HCT116 (cell line): Measurements from ENCODE around the gene PIGW. TPM values are rescaled to one million over a fixed set of nuclear protein-coding genes. Genes with fewer than 3 reads are reported as not detected.

Experiments
- ATAC-seq: fragments of 200-7000 bp; cut with Tn5 transposase; 2 replicates; pipeline ENCODE4 v1.9.1; 2020; ENCODE audit warnings: mild to moderate bottlenecking, moderate library complexity
- BruUV-seq: library from RNA; stranded (reverse); fragments of 400-500 nt; replicated peaks from 2 replicates; lab custom pipeline; 2021; lab: Mats Ljungman, UMichigan
- CTCF ChIA-PET: fragments of 300-600 bp; sonication (Branson Sonifier 250); formaldehyde crosslinking; loops from one replicate; lab custom pipeline; 2021; ENCODE audit warnings: antibody characterized with exemption; lab: Charles Lee
- POLR2A ChIA-PET: fragments of 300-600, 350-600 bp; sonication (Branson Sonifier 250); formaldehyde crosslinking; loops from one replicate; lab custom pipeline; 2021; ENCODE audit warnings: antibody characterized with exemption; lab: Charles Lee
- RAD21 ChIA-PET, 2 experiments: fragments of 300-600 bp; sonication (Branson Sonifier 250); formaldehyde crosslinking; loops; one replicate each; lab custom pipeline; 2023; ENCODE audit warnings: low total read pairs in 2 of 2; ENCODE audit not compliant: uncharacterized antibody in 2 of 2, unreplicated experiment in 2 of 2, low non-redundant PET in 1 of 2; lab: Charles Lee
- DNase-seq: peaks from one replicate; pipeline ENCODE4 v3.0.0-alpha.2; 2010; ENCODE audit warnings: low read depth, low spot score
- H2AFZ ChIP-seq: fragments of 200-600 bp; shearing (Covaris generic), sonication (generic); 2 replicates; pipeline ENCODE4 v1.6.1; 2017; ENCODE audit warnings: low read depth, mixed run types, mixed read lengths, antibody characterized with exemption, low read length; ENCODE audit not compliant: poor library complexity, severe bottlenecking
- H3K27ac ChIP-seq: 2 replicates; pipeline ENCODE4 v1.5.1; 2012; ENCODE audit warnings: low read depth, low read length
- H3K27me3 ChIP-seq: fragments of 200-600 bp; sonication (generic); 2 replicates; pipeline ENCODE4 v1.6.1; 2016; ENCODE audit warnings: mixed run types, low read length, mixed read lengths; ENCODE audit not compliant: insufficient read depth
- H3K36me3 ChIP-seq, 2 experiments: fragments of 200-500 bp in 1 of 2; fragments of 200-600 bp in 1 of 2; sonication (Bioruptor generic) in 1 of 2; sonication (generic) in 1 of 2; 2 replicates each; pipeline versions ENCODE4 v1.5.1 to v1.6.1; 2014 to 2016; ENCODE audit warnings: low read length in 2 of 2, inconsistent platforms in 1 of 2, mixed read lengths in 1 of 2, mixed run types in 1 of 2; ENCODE audit not compliant: insufficient read depth in 2 of 2, control insufficient read depth in 1 of 2
- H3K4me1 ChIP-seq, 2 experiments: fragments of 200-600 bp in 1 of 2; sonication (generic) in 1 of 2; 2 replicates each; pipeline versions ENCODE4 v1.5.1 to v1.6.1; 2012 to 2017; ENCODE audit warnings: low read length in 2 of 2, inconsistent platforms in 1 of 2, mild to moderate bottlenecking in 1 of 2, mixed read lengths in 1 of 2, mixed run types in 1 of 2, moderate library complexity in 1 of 2; ENCODE audit not compliant: insufficient read depth in 2 of 2, control insufficient read depth in 1 of 2
- H3K4me2 ChIP-seq: fragments of 200-600 bp; sonication (generic); 2 replicates; pipeline ENCODE4 v1.6.1; 2017; ENCODE audit warnings: mixed run types, low read length, mixed read lengths
- H3K4me3 ChIP-seq, 2 experiments: fragments of 200-600 bp in 1 of 2; sonication (generic) in 1 of 2; replicated peaks in 1 of 2; 2 replicates each; pipeline ENCODE4 v1.5.1; 2011 to 2016; ENCODE audit warnings: low read length in 2 of 2, control low read depth in 1 of 2, low read depth in 1 of 2, mild to moderate bottlenecking in 1 of 2, mixed read lengths in 1 of 2, mixed run types in 1 of 2
- H3K79me2 ChIP-seq: fragments of 200-600 bp; sonication (generic); 2 replicates; pipeline ENCODE4 v1.6.1; 2017; ENCODE audit warnings: mild to moderate bottlenecking, mixed run types, low read length, moderate library complexity, mixed read lengths; ENCODE audit not compliant: insufficient read depth
- H3K9ac ChIP-seq: fragments of 200-600 bp; sonication (generic); 2 replicates; pipeline ENCODE4 v1.6.1; 2016; ENCODE audit warnings: low read length, mixed read lengths
- H3K9me2 ChIP-seq: fragments of 200-600 bp; sonication (generic), shearing (Covaris generic); 2 replicates; pipeline ENCODE4 v1.6.1; 2017; ENCODE audit warnings: mixed run types, mild to moderate bottlenecking, moderate library complexity; ENCODE audit not compliant: insufficient read depth
- H3K9me3 ChIP-seq, 2 experiments: fragments of 200-500 bp in 1 of 2; fragments of 200-600 bp in 1 of 2; sonication (Bioruptor generic) in 1 of 2; sonication (generic) in 1 of 2; 2 replicates each; pipeline ENCODE4 v1.6.1; 2014 to 2017; ENCODE audit warnings: low read length in 2 of 2, mixed read lengths in 2 of 2, inconsistent platforms in 1 of 2, low read depth in 1 of 2, mild to moderate bottlenecking in 1 of 2, mixed run types in 1 of 2, moderate library complexity in 1 of 2; ENCODE audit not compliant: control insufficient read depth in 1 of 2, insufficient read depth in 1 of 2
- H4K20me1 ChIP-seq: fragments of 200-600 bp; sonication (generic), shearing (Covaris generic); 2 replicates; pipeline ENCODE4 v1.6.1; 2017; ENCODE audit warnings: mixed run types, mild to moderate bottlenecking, moderate library complexity; ENCODE audit not compliant: insufficient read depth
- EGR1 ChIP-seq: IDR thresholded peaks from 2 replicates; pipeline ENCODE4 v1.6.1; 2012; ENCODE audit warnings: low read depth
- ELF1 ChIP-seq: IDR thresholded peaks from 2 replicates; pipeline ENCODE4 v1.6.1; 2012; ENCODE audit warnings: low read depth, borderline replicate concordance
- JUND ChIP-seq: IDR thresholded peaks from 2 replicates; pipeline ENCODE4 v1.6.1; 2012
- POLR2A ChIP-seq: IDR thresholded peaks from 2 replicates; pipeline ENCODE4 v1.7.0; 2011; ENCODE audit warnings: borderline replicate concordance; ENCODE audit not compliant: insufficient read depth, insufficient read length; ENCODE audit errors: extremely low read depth
- POLR2AphosphoS5 ChIP-seq: IDR thresholded peaks from 2 replicates; pipeline ENCODE4 v1.6.1; 2011; ENCODE audit warnings: mild to moderate bottlenecking, low read depth, low read length, moderate library complexity
- SP1 ChIP-seq: IDR thresholded peaks from 2 replicates; pipeline ENCODE4 v1.6.1; 2012; ENCODE audit warnings: low read depth
- YY1 ChIP-seq: IDR thresholded peaks from 2 replicates; pipeline ENCODE4 v1.6.1; 2011; ENCODE audit warnings: low read length, low read depth, moderate library complexity, mild to moderate bottlenecking; ENCODE audit not compliant: insufficient replicate concordance; ENCODE audit errors: extremely low read depth
- ZFX ChIP-seq: fragments of 450-650 bp; IDR thresholded peaks from 2 replicates; pipeline ENCODE4 v1.6.1; 2017
- ZNF274 ChIP-seq: fragments of 200-500 bp; sonication (Bioruptor generic); IDR thresholded peaks from 2 replicates; pipeline ENCODE4 v1.6.1; 2014; ENCODE audit warnings: mild to moderate bottlenecking, low read depth, low read length, inconsistent platforms
- intact Hi-C: fragments of 100-400 bp; cut with micrococcal nuclease; formaldehyde crosslinking; loops from 2 replicates; pipeline ENCODE4 v1.10.0; 2022
- total RNA-seq: library from RNA; stranded (reverse); gene quantifications from one replicate; pipeline ENCODE4 v1.2.1, GENCODE V29; 2021; ENCODE audit not compliant: unreplicated experiment
- TF ChIP-seq, protein P1 (sequence below): IDR thresholded peaks from 2 replicates; pipeline ENCODE4 v1.6.1; 2012; ENCODE audit warnings: low read depth

Gene PIGW
- total RNA-seq, 1 experiment from 2014 or later = 16.4 TPM

DNA sequence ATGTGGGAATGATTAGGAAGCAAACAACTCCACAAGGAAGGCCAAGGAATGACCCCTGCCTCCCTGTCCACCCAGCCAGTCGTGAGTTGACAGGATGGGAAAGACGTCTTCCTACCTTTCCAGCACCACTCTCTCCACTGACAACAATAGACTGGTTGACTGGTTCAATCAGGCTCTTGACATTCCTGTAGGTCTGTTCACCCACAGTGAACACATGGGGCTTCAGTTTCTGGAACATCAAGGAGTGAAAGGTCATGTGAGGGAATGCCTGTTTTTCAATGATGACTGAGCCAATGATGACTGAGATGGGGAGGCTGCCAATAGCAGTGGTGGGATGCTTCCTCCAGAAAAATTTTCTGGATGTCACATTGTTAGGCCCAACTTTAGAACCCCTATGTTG is 9.7 kb upstream of the PIGW start:
- Histone ChIP-seq H3K9ac (no peak overlapping the region), H3K4me3 (no peak overlapping the region), H4K20me1 (peaks cover 9% of the 10 kb centered on the region; the same call in 1 of the 2 replicates), H3K27me3 (no peaks in the 10 kb centered on the region), H3K4me1 (peaks cover 0 to 9% of the 10 kb centered on the region in 2 experiments; a peak in 2 of 4 replicates), H3K9me3 (no peaks in the 10 kb centered on the region), H3K27ac (no peak overlapping the region), H3K79me2 (peaks cover 59% of the 10 kb centered on the region), H3K4me2 (no peak overlapping the region), H3K9me2 (no peaks in the 10 kb centered on the region), H3K36me3 (peaks cover 47 to 67% of the 10 kb centered on the region in 2 experiments), H2AFZ (no peak overlapping the region)
- ATAC-seq = no peak
- CTCF ChIA-PET = interaction anchor here (2.0 kb wide), 1 partner anchor 9 kb away, joined by 8 read pairs; the partner anchor contains the start of genes MYO19 and PIGW
- RAD21 ChIA-PET = no interaction called here
- no TSS peak for BruUV-seq
- intact Hi-C loops = no loop called here
- POLR2A ChIA-PET = interaction anchor here (1.0 kb wide), 1 partner anchor 10 kb away, joined by 5 read pairs; the partner anchor contains the start of genes MYO19 and PIGW
- DNase-seq = no peak
- TF ChIP-seq EGR1 (no peak), ELF1 (no peak), POLR2AphosphoS5 (no peak), SP1 (no peak), YY1 (no peak), ZFX (no peak), POLR2A (no peak), ZNF274 (no peak), JUND (no peak)
- TF ChIP-seq, protein P1, sequence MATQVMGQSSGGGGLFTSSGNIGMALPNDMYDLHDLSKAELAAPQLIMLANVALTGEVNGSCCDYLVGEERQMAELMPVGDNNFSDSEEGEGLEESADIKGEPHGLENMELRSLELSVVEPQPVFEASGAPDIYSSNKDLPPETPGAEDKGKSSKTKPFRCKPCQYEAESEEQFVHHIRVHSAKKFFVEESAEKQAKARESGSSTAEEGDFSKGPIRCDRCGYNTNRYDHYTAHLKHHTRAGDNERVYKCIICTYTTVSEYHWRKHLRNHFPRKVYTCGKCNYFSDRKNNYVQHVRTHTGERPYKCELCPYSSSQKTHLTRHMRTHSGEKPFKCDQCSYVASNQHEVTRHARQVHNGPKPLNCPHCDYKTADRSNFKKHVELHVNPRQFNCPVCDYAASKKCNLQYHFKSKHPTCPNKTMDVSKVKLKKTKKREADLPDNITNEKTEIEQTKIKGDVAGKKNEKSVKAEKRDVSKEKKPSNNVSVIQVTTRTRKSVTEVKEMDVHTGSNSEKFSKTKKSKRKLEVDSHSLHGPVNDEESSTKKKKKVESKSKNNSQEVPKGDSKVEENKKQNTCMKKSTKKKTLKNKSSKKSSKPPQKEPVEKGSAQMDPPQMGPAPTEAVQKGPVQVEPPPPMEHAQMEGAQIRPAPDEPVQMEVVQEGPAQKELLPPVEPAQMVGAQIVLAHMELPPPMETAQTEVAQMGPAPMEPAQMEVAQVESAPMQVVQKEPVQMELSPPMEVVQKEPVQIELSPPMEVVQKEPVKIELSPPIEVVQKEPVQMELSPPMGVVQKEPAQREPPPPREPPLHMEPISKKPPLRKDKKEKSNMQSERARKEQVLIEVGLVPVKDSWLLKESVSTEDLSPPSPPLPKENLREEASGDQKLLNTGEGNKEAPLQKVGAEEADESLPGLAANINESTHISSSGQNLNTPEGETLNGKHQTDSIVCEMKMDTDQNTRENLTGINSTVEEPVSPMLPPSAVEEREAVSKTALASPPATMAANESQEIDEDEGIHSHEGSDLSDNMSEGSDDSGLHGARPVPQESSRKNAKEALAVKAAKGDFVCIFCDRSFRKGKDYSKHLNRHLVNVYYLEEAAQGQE = no peak
